HG02642 (cell line): ENCODE measurements around the gene HNMT.
A peak's percentile ranks its signal among the peaks of the same experiment; 100 is the strongest.

Experiments
- ATAC-seq: cut with Tn5 transposase; IDR thresholded peaks from one replicate; pipeline ENCODE4 v1.9.1; 2021; ENCODE audit warnings: mild to moderate bottlenecking; ENCODE audit not compliant: unreplicated experiment, poor library complexity

The HNMT gene

DNA sequence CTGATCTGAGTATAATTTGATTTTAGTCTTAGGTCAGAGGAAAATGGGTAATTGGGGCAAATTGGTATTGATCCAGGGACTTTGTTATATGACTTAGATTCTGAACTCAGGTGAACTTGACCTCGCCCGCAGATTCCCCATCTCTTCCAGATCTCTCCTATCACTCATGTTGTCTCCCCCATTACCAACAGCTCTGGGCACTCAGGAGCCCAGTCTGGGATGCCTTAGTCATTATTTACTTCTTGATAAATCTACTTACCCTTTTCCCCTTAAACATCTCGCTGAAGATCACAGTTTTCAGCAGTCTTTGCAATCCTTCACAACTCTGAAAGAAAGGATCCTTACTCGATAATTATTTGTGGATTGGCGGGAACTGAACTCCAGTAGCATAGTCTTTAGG lies 19.6 kb upstream of the HNMT start:
- no peak for ATAC-seq

DNA sequence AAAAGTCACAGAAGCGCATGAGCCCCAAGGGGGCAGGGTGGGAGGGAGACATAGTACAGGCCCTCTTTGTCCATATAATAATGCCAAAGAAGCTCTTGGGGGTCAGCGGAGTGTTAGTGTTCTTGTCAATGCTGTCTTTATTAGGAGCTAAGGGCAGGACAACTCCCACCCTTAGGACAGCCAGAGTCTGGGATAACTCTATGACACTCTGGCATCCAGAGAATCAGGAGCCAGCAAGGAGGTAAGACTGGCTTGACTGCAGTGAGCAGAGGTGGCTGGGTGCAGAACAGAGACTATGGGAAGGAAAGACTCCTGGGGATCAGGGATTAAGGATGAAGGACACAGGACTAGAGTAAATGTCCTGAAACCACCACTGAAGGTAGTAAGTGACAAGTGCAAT lies 19.0 kb upstream of the HNMT start:
- no peak for ATAC-seq

GRCh38 chr2:137946227-137946626 lies 18.0 kb upstream of the HNMT start:
- ATAC-seq = no peak

- ATAC-seq = no peak
Measured at GRCh38 chr2:137947032-137947727, 17.1 kb upstream of the HNMT start.

- peak; percentile 56 for ATAC-seq
Measured at GRCh38 chr2:137947728-137948336, 16.4 kb upstream of the HNMT start.

DNA sequence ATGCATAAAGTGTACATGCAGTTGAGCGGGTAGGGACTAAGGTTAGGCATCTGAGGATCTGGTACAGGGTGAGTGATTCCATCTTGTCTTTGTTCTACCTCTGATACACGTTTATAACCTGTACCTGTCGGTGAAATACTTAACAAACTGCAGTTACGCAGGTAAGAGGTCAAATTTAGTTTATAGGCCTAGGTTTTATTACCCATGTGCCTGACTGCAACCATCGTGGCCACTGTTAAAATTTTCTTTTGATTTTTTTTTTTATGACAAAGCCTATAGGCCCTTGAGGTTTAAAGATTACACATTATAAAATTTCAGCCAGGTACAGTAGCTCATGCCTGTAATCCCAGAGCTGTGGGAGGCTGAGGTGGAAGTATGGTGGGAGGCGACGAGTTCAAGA lies 15.4 kb upstream of the HNMT start:
- ATAC-seq = no peak

GRCh38 chr2:137950238-137950637 lies 14.0 kb upstream of the HNMT start:
- no peak for ATAC-seq

DNA sequence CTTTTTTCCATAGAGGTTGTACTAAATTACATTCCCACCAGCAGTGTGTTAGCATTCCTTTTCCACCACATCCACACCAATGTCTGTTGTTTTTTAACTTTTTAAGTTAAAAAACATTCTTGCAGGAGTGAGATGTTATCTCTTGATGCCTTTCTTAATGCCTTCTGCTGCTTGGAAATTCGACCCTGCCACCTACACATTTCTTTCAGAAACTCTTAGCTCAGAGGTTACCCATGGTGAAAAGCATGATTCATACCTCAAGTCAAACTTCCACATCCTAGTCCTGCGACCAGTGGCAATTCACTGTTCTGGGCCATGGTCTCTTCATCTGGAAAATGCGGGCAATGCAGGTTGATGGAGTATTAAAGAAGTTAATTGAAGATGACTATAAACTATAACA lies 12.7 kb upstream of the HNMT start:
- ATAC-seq = no peak

DNA sequence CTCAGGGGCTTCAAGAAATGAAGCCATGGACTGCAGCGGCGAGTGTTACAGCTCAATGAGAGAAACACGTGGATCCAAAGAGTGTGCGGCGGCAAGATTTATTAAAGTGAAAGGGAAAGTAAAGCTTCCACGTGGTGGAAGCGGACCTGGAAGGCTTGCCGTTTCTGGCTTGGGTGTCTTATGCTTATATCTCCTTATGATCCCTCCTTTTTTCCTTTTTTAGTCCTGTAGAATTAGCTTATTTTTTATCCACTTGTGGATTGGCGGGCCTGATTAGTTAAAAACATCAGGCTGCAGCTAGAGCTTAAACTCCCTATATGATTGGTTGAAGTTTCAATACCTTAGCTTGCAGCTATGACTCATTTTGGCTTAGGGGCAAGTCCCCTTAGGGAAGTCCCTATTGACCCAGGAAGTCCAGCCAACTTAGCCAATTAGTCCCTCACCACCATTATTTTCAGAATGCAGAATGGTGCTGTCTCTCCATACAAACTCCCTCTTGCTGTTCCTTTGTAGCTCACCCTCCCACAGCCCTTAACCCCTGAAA lies 11.6 kb upstream of the HNMT start:
- ATAC-seq = no peak

DNA sequence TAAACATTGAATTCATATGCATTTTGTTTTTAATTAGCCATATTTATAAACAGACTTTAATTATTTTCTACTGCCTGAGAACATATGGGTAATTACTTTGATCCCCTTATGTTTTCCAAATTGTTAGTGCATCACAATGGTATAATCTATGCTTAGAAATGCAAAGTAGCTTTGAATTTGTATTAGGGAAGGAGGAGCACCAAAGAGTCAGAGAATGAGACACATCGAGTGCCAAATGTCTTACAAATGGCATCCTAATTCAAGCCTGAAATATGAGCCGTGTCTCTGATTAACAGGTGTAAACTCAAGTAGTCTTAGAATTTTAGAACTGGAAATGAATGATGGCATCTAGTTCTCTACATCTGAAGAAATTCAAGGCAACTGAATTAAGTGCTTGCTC lies 8.7 kb upstream of the HNMT start:
- ATAC-seq = no peak

DNA sequence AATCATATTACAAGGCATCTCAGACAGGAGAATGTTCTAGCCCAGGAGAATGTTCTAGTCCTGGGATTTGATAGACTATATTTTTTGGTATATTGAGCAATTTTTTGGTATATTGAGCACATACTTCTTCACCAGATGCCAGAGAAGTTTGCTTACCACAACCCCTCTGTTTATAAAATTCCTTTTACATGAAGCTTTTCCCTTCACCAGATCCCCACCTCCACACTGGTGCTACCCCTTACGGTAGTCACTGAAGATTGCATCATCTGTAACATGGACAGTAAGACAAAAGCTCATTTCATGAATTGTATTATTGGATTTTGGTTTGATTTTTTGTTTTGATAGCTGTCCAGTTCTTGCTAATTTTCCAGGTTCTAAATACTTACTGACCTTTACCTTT lies 7.2 kb upstream of the HNMT start:
- no peak for ATAC-seq

DNA sequence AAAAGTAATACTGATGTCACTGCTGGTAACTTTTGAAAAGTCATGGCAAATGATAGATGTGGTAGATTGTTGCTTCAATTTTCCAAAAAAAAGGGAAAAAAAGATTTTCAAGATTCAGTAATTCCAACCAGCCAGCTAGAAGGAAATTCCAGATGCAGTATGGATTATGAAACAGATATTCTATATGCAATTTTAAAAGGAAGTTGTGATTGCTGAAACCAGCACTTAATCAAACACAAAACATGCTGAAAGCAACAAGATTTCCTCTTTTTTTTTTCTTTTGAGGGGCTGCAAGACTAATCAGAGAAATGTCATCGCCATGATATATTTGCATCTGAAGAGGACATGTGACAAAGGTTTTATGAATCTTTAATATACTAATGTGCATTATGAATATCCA lies 5.1 kb upstream of the HNMT start:
- ATAC-seq = no peak

DNA sequence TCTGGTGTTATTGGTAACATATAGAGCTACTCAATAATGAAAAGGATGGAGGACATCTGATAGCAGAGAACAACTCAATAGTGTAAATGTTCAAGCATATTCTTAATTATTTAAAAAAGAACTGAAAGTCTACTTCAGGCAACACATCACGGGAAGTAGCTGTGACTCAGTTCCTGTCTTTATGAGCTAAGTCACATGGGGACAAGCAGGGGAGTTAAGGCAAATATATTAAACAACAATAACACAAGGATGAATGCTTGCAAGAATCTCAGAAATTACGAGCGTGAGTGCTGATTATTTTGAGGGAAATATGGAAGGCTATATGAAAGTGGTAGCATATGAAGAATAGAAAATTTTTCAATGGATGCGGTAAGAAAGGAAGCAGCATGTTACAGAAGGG lies 4.0 kb upstream of the HNMT start:
- no peak for ATAC-seq

GRCh38 chr2:137961602-137962001 lies 2.7 kb upstream of the HNMT start:
- no peak for ATAC-seq

DNA sequence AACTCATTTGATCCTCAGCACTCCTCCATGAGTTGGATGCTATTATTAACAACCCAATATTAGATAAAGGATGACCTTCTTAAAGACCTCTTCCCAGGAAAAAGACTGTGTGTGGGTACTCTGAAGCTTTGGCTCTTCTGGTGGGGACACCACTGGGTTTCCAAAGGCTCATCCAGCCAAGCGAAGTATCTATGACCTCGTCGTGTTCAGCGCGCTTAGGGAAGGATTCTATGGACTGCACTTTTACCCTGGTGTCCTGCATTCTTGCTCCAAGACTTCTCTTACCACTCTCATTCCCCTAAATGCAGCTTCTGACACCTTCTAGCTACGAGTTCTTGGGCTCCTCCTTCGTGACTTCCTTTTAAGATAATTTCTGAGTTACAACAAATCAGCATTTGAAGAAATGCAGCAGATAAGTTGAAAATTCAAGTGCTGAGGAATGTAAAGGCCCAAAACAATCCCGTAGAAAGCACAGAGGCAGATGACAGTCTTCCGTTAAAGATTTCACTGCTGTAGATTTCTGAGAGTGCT lies 673 bp upstream of the HNMT start:
- no peak for ATAC-seq

DNA sequence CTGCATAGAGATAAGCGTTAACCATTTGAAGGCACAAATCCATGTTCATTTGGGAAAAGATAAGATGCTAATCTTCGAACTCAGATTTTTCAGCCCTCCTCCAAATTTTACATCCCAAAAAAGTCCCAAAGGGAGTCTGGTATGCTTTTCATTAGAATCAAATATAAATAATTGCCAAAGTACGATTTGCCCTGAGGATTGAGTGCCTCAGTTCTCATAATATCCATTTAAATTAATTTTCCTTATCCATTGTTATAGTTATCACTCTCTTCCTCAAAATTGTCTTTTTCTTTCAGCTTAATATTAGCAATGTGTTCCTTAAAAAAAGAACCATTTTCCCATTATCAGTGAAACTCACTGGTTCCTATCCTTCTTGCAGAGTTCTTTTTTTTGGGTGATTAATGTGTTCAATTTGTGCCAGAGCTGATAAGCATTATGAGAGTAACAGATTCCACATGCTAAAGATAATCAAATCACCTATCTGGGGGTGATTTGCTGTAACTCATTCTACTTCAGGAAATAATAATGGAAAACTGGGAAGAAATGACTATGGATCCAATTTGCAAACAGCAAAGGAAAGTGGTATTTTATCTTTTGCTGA lies 686 bp downstream of the HNMT start:
- ATAC-seq = no peak

DNA sequence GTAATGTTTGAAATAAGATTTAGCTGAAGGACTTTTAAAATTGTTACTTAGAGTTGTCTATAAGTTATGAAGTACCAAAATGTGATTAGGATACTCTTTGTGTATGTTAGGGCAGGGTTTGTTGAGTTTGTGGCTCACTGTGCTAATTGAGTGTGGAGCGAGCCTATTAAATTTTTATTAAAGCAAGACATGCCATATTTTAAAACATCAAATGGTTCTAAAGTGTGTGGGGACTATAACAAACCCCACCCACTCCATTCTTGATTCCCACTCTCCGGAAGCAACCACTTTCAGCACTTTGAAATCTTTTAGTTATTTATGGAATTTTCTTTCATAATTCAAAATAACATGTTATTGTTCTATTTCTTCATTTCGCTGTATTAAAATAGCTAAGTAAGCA lies 1.8 kb downstream of the HNMT start:
- no peak for ATAC-seq

GRCh38 chr2:137967042-137967441 lies 2.8 kb downstream of the HNMT start:
- ATAC-seq = no peak

GRCh38 chr2:137968477-137969417 lies 4.5 kb downstream of the HNMT start:
- ATAC-seq = no peak

DNA sequence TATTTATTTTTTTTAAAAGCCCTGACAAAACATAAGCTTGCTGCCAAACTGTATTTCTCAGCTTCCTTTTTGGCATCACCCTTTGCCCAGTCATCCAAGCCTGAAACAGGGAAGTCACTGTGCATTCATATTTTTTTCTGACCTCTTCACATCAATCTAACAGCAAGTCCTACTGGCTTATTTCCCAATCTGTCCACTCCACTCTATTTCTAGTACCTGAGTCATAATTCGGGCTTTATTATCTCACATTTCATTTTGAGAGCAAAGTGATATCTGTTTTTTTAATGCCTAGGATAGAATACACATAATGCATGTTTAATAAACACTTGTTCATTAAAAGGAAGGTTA lies 5.1 kb downstream of the HNMT start:
- ATAC-seq = no peak

DNA sequence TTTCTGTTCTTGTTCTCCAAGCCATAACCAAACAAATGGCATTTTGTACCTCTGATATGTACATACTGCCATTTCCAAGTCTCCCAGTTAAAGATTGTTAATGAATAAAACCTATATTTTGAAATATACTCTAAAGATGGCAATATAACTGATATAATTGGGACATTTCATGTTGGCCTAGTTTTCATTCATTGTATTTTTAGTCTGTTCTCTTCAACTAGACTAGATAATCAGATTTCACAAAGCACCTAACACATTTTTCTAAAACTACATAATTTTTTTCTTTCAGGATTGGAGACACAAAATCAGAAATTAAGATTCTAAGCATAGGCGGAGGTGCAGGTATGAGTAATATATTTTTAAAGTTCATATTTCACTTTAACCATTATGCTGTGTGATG lies 5.6 kb downstream of the HNMT start:
- no peak for ATAC-seq
